GM18508 (cell line): ENCODE measurements around the gene GCHFR.

Source experiments
- ATAC-seq: cut with Tn5 transposase; IDR thresholded peaks from one replicate; pipeline ENCODE4 v1.9.1; 2021; ENCODE audit warnings: moderate number of reproducible peaks; ENCODE audit not compliant: insufficient read depth, unreplicated experiment

The GCHFR gene

GRCh38 chr15:40754574-40754882 lies 9.3 kb upstream of the GCHFR start:
- ATAC-seq: no peak

- no peak for ATAC-seq
Observed at GRCh38 chr15:40754883-40755811, 8.7 kb upstream of the GCHFR start, which contains the start of gene RMDN3. Gene RMDN3, minus strand, starts transcription at chr15:40755254. Its CDS starts 471 bp downstream, at chr15:40754783.

- no peak for ATAC-seq
Observed at GRCh38 chr15:40755812-40756208, 8.1 kb upstream of the GCHFR start.

- ATAC-seq: no peak
Observed at GRCh38 chr15:40756938-40757337, 6.9 kb upstream of the GCHFR start.

GRCh38 chr15:40759961-40760360 lies 3.9 kb upstream of the GCHFR start:
- no peak for ATAC-seq

GRCh38 chr15:40762919-40763800 lies 708 bp upstream of the GCHFR start:
- ATAC-seq: no peak

GRCh38 chr15:40764629-40765103 lies 798 bp downstream of the GCHFR start:
- ATAC-seq: no peak

GRCh38 chr15:40766194-40766815 lies 2.4 kb downstream of the GCHFR start:
- ATAC-seq: no peak

- no peak for ATAC-seq
Observed at GRCh38 chr15:40766906-40767837, 3.3 kb downstream of the GCHFR start.

GRCh38 chr15:40767838-40768500 lies 4.1 kb downstream of the GCHFR start:
- no peak for ATAC-seq

GRCh38 chr15:40768521-40769273 lies 4.8 kb downstream of the GCHFR start:
- ATAC-seq: no peak

- no peak for ATAC-seq
Observed at GRCh38 chr15:40769274-40770146, 5.6 kb downstream of the GCHFR start, which contains the start of gene C15orf62. Gene C15orf62, plus strand, starts transcription at chr15:40769980. Its CDS starts 516 bp downstream, at chr15:40770496.

- ATAC-seq: no peak
Observed at GRCh38 chr15:40770147-40770721, 6.4 kb downstream of the GCHFR start.

- no peak for ATAC-seq
Observed at GRCh38 chr15:40771242-40771641, 7.4 kb downstream of the GCHFR start.

- ATAC-seq: no peak
Observed at GRCh38 chr15:40772014-40772413, 8.1 kb downstream of the GCHFR start.

- ATAC-seq: no peak
Observed at GRCh38 chr15:40773496-40773895, 9.6 kb downstream of the GCHFR start.

GRCh38 chr15:40773902-40774301 lies 10.0 kb downstream of the GCHFR start:
- no peak for ATAC-seq
